Stimulated activated CD4-positive, alpha-beta T cell treated with anti-CD3 and anti-CD28 coated beads, Interleukin-12 subunit alpha, Interleukin-12 subunit beta, amount 100 ng/mL, for 4 hours (primary cell): ENCODE data around the gene BTK.

Experiments
- DNase-seq: peaks from one replicate; pipeline ENCODE4 v3.0.0-alpha.2; 2020

BTK gene

GRCh38 chrX:101385795-101386541 is at the start of gene BTK:
TSS of gene BTK (minus strand) at chrX:101386191. CDS start at chrX:101375284, 10,907 bp downstream.
- no peak for DNase-seq

- DNase-seq: no peak
Measured at GRCh38 chrX:101430457-101431078, 44.6 kb upstream of the BTK start.

GRCh38 chrX:101429934-101430333 is 43.9 kb upstream of the BTK start:
- DNase-seq: no peak

DNA sequence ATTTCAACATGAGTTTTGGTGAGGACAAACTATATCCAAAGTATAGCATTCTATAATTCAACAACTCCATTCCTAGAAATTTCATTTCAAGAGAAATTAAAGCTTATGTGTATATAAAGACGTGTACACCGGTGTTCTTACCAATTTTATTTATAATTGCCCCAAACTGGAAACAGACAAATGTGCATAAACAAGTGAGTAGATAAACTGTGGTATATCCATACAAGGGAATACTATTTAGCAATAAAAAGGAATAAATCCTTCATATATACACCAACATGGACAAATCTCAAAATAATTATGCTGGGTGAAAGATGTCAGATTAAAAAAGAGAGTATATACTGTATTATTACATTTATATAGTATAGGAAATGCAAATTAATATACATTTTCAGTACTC is 42.0 kb upstream of the BTK start:
- DNase-seq: no peak

- DNase-seq: no peak
Measured at GRCh38 chrX:101419489-101419888, 33.5 kb upstream of the BTK start.

DNA sequence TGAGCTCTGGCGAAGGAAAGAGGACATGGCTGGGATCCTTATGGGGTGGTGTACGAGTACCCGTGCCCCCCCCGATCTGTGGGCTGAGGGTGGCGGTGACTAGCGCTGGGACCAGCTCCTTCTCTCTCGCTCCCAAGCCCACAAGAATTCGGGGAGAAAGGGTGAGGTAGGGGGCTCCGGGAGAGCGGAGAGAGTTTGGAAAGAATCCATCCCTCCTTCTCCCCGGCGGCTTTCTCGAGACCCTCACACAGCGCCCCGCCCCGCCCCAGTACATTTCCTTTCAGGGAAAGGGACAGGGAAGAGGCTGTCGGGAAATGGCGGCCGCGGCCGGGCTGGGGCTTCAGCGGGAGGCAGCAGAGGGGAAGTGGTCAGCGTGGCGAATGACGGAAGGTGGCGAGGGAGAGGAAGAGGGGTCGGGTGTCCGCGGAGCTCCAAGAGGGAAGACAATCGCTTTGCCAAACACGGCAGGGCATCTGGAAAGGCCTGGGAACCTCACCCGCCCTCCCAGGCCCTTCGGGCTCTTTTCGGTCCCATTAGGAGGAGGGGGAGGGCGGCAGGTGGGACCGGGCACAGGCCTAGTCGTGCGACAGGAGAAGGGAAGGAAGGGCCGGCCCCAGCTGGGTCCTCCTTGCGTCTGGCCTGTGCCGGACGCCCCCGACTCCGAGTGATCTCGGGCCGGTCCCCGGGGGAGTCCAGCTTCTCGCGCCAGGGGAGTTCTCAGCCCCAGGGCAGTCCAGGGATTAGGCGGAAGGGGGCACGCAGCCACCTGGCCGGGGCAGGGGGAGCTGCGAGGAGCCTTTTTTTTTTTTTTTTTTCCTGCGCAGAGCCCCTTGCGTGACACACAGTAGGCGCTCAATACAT is 32.2 kb upstream of the BTK start:
- DNase-seq: peak; percentile 31

DNA sequence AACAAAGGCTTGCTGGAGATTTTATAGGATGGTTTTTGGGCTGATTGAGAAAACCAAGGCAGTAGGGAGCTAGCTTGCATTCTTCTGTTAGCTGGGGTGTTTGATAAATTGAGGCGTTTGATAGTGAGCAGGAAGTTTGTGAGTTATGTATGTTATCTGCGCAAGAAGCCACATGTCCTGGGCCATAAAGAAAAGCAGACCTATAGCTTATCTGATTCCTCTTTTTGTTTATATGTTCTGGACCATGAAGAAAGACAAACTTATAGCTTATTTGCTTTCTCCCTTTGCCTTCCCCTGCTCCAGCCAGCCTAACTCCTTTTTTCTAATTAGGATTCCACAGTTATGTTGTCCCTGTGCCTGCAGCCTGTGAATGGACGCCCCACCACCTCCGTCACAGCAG is 31.2 kb upstream of the BTK start:
- DNase-seq: no peak

DNA sequence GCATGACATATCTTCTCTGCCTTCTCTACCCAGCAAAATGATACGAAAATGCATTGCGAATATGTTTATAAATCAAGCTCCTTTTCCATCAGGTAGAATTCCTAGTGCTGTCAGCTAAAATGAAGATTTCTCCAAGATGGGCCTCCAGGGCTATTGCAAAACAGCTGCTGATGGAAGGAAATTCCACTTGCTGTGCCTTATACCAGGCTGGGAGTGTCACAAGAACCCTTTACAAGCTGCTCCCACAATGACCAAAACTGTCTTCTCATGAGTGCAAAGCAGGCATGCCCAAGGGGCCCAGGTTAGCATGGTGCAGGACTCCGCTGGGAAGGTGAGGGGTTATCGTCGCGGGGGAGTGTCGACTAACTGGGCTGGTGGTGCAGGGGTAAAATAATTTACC is 30.7 kb upstream of the BTK start:
- DNase-seq: no peak

DNA sequence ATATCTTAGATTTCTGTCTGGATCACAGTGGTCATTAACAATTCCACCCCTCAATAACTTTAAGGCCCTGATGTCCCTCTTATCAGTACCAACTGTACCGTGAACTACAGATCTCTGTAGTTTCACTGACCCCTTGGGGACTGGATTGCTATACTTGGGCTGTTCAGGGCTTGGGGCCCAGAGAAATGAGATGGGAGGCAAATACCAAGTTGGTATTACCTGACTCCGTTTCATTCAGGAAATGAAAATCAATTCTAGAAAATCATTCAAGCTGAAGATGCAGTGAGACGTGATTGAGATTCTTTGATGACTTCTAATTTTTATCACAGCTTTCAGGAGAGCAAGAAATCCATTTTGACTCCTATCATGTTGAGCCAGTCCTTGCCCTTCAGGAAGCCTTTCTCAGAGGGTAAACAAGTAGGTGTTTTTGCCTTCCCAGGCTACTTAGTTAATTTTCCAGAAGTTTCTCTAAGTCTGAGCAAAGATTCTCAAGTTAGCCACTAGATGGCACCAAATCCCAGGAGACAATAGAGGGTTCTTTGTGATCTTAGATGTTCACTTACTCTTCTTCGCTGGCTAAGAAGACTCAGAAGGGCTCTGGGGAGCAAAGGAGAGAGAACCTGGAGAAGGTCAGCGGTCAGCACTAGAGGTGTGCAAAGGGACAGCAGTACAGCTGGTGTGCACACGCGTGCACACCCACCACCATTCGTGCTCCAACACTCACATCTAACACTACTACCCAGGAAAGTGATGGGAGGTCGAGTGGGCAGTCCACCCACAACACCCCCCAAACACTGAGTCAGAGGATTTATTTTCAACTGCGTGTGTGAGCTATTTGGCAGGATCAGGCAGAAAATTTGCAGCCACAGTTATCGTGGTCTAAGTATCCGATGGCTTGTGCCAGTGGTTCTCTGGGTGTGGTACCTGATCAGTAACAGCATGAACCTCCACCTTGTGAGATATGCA is 29.5 kb upstream of the BTK start:
- no peak for DNase-seq

DNA sequence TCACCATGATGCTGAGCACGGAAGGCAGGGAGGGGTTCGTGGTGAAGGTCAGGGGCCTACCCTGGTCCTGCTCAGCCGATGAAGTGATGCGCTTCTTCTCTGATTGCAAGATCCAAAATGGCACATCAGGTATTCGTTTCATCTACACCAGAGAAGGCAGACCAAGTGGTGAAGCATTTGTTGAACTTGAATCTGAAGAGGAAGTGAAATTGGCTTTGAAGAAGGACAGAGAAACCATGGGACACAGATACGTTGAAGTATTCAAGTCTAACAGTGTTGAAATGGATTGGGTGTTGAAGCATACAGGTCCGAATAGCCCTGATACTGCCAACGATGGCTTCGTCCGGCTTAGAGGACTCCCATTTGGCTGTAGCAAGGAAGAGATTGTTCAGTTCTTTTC is 26.0 kb upstream of the BTK start:
- no peak for DNase-seq

- DNase-seq: no peak
Measured at GRCh38 chrX:101410461-101410860, 24.5 kb upstream of the BTK start.

DNA sequence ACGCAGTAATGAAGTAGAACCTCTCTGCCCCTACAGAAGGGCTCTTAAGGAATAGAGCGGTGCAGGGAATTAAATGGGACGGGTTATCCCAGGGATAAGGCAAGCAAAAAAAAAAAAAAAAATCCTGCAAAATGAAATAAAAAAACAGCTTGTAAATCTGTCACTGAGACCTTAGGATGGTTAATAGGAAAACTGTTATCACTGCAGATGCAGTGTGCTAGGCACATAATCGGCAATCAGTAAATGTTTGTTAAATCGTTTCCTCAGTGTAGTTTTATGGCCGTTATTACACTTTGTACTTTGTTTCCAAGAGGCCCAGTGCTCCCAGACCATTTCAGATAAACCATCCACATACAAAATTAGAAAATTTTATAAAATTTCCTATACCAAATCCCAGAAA is 23.1 kb upstream of the BTK start:
- DNase-seq: no peak

- no peak for DNase-seq
Measured at GRCh38 chrX:101408532-101408841, 22.5 kb upstream of the BTK start.

DNA sequence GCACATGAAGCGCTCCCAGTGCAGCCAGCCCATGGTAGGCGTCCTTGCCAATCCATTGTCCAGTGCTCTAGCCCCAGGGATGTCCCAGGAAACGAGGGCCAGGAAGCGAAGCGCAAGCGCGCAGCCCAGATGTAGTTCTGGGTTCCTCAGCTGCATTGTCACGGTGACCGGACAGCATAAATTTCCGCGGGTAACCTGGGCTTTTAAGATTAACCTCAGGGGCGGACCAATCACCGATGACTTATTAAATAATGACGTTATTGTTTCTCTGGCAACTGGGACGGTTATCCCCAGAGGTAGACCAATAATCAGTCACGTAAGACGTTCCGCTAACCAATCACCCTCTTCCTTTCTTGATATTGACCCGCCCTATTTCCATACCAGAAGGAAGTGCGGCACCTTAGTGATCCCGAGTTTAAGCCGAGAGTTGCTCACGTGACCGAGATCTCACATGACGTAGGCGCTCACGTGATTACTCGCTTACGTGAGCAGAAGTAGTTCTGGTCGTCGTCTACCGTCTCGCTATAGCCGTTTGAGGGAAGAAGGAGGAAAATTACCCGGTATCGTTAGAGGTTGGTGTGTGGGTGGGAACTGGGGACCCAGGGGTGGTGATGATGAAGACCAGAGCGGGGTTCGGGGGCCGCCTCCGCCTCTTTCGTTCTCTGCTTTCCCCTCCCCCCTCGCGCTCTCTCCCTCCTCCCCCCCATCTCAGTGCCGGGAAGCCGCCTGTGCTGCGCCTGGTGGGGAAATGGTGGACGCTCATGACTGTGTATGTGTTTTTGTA is 21.9 kb upstream of the BTK start, which contains the start of the genes GLA and HNRNPH2:
Gene GLA, minus strand, starts transcription at position 178 of the 784 bp plus-strand sequence. Its CDS starts 22 bp downstream, at position 156.
Gene HNRNPH2, plus strand, starts transcription at position 475 of the 784 bp plus-strand sequence. CDS start 3,767 bp downstream, outside the sequence.
- peak; percentile 75 for DNase-seq

GRCh38 chrX:101407167-101407747 is 21.3 kb upstream of the BTK start:
- no peak for DNase-seq

GRCh38 chrX:101399825-101400224 is 13.8 kb upstream of the BTK start:
- no peak for DNase-seq

- DNase-seq: no peak
Measured at GRCh38 chrX:101398694-101399093, 12.7 kb upstream of the BTK start.

DNA sequence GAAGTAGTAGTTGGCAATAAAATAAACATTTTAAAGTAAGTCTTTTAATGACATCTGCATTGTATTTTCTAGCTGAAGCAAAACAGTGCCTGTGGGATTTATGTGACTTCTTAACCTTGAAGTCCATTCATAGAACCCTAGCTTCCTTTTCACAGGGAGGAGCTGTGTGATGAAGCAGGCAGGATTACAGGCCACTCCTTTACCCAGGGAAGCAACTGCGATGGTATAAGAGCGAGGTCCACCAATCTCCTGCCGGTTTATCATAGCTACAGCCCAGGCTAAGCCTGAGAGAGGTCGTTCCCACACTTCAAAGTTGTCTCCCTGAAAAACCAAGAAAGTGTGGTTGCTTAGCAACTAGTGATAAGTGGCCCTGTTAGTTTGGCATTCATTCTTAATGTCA is 11.8 kb upstream of the BTK start:
- DNase-seq: no peak

DNA sequence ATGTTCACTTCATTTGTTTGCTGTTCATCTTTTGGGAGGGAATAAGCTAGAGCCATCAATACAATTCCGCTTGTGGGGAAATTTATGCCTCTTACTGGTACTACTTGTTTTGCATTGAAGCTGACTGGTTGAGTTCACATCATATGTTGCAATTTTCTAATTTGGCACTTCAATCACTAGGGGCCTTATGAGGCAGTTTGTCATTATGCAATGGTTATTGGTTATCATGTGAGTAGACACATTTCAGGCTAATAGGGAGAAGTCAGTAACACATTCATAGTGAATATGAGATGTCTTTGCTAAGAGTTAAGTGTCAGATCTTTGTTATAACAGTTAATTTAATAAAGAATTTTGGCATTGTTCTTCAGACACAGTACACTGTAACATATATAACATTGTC is 9.8 kb upstream of the BTK start:
- no peak for DNase-seq

DNA sequence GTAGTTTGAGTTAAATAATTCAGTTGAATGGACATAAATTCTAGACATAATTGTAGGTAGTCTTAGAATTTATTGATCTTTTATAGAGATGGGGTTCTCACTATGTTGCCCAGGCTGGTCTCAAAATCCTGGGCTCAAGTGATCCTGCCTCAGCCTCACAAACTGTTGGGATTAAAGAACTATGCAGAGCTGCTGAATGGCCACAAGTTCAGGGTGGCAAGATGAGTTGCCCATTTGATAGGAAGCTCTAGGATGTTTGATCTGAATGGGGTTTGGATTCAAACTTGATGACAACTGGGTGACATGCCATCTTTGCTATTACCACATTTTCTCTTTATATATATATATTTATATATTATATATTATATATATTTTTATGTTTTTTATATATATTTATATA is 8.4 kb upstream of the BTK start:
- no peak for DNase-seq
